IPS-18a (cell line): Measurements from ENCODE around the gene EPN2.

Experiments used
- H3K27ac ChIP-seq: one replicate; pipeline ENCODE4 v1.5.1; 2013; ENCODE audit warnings: low read length
- H3K27me3 ChIP-seq: one replicate; pipeline ENCODE4 v1.6.1; 2013; ENCODE audit warnings: mild to moderate bottlenecking, low read length; ENCODE audit not compliant: control insufficient read depth, insufficient read depth
- H3K36me3 ChIP-seq: one replicate; pipeline ENCODE4 v1.6.1; 2013; ENCODE audit warnings: low read depth, low read length; ENCODE audit not compliant: control insufficient read depth
- H3K4me1 ChIP-seq: one replicate; pipeline ENCODE4 v1.6.1; 2013; ENCODE audit warnings: low read depth, low read length; ENCODE audit not compliant: control insufficient read depth
- H3K4me3 ChIP-seq: one replicate; pipeline ENCODE4 v1.5.1; 2013; ENCODE audit warnings: low read length
- H3K9ac ChIP-seq: one replicate; pipeline ENCODE4 v1.6.1; 2013; ENCODE audit warnings: mild to moderate bottlenecking, low read length, moderate library complexity
- H3K9me3 ChIP-seq: one replicate; pipeline ENCODE4 v1.6.1; 2013; ENCODE audit warnings: low read depth, low read length; ENCODE audit not compliant: control insufficient read depth

EPN2 gene

GRCh38 chr17:19307521-19307920, 70.4 kb downstream of the EPN2 start:
- H3K27me3 ChIP-seq, result no peaks in the 10 kb centered on the region
- peaks cover 11% of the 10 kb centered on the region for H3K36me3 ChIP-seq
- no peak overlapping the region for H3K27ac ChIP-seq
- no peaks in the 10 kb centered on the region for H3K9me3 ChIP-seq
- no peak overlapping the region for H3K9ac ChIP-seq
- H3K4me3 ChIP-seq, result no peak overlapping the region
- H3K4me1 ChIP-seq, result no peaks in the 10 kb centered on the region

DNA sequence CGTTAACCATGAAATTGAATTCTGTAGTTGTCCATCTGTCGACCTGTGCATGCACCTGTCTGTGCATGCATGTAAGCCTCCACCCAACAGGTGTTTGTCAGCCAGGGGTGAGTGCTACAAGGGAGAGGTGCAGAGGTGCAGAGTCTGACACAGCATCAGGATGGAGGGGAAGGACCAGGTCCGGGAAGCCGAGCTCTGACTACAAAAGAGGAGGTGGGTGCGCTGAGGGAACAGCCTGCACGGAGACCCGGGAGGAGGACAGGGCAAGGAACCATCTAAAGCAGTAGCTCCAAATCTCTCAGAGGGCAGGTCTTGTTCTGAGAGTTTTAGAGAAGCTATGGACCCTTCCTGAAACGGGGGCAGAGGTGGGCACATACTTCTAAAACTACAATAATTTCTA, 71.2 kb downstream of the EPN2 start:
- H3K4me3 ChIP-seq, result no peak overlapping the region
- H3K27ac ChIP-seq, result no peak overlapping the region
- no peaks in the 10 kb centered on the region for H3K27me3 ChIP-seq
- H3K9ac ChIP-seq, result no peak overlapping the region
- peaks cover 12% of the 10 kb centered on the region for H3K36me3 ChIP-seq
- no peaks in the 10 kb centered on the region for H3K9me3 ChIP-seq
- H3K4me1 ChIP-seq, result no peaks in the 10 kb centered on the region

DNA sequence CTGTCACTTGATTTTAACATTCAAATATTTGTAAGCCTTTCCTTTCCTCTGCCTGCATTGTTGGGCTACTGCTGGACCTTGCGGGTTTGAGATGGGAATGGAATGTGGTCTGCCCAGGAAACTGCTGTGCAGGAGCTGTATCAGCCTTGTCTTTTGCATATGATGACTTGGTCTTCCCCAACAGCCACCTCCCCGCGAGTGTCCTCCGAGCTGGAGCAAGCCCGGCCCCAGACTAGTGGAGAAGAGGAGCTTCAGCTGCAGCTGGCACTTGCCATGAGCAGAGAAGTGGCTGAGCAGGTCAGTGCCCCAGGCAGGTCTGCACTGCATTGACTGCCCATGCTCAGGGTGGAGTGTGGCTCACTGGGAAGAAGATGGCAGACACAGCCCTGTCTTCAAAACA, 72.5 kb downstream of the EPN2 start:
- Histone ChIP-seq H3K27ac (no peak overlapping the region), H3K27me3 (no peaks in the 10 kb centered on the region), H3K4me3 (no peak overlapping the region), H3K9ac (no peak overlapping the region), H3K4me1 (no peaks in the 10 kb centered on the region), H3K36me3 (peaks cover 12% of the 10 kb centered on the region), H3K9me3 (no peaks in the 10 kb centered on the region)

GRCh38 chr17:19310151-19310550, 73.0 kb downstream of the EPN2 start:
- H3K27ac ChIP-seq, result no peak overlapping the region
- H3K27me3 ChIP-seq, result no peaks in the 10 kb centered on the region
- H3K36me3 ChIP-seq, result peaks cover 12% of the 10 kb centered on the region
- H3K4me3 ChIP-seq, result no peak overlapping the region
- no peaks in the 10 kb centered on the region for H3K9me3 ChIP-seq
- H3K4me1 ChIP-seq, result no peaks in the 10 kb centered on the region
- H3K9ac ChIP-seq, result no peak overlapping the region

DNA sequence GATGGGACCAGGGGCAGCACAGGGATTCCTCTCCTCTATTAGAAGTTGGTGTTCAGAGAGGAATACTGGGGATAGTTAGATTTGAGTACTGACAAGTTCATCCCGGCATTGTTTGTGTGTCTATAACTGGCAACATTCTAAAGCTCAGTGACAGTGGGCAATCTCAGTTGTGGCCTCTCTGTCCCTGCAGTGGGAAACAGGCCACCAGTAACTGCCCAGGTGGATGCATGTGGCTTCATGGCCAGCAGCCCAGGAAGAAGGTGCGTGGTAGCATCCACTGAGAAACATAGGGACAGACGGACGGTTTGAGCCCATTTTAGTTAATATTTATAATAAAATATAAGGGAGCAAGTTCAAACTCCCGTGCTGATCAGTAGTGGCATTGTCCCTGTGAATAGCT, 73.8 kb downstream of the EPN2 start:
- Histone ChIP-seq H3K4me1 (no peaks in the 10 kb centered on the region), H3K9ac (no peak overlapping the region), H3K27me3 (no peaks in the 10 kb centered on the region), H3K36me3 (peaks cover 16% of the 10 kb centered on the region), H3K4me3 (no peak overlapping the region), H3K9me3 (no peaks in the 10 kb centered on the region), H3K27ac (no peak overlapping the region)

GRCh38 chr17:19311421-19312215, 74.5 kb downstream of the EPN2 start:
- Histone ChIP-seq H3K4me1 (peaks cover 6% of the 10 kb centered on the region), H3K36me3 (peaks cover 17% of the 10 kb centered on the region), H3K27me3 (no peaks in the 10 kb centered on the region), H3K4me3 (no peak overlapping the region), H3K27ac (no peak overlapping the region), H3K9me3 (no peaks in the 10 kb centered on the region), H3K9ac (no peak overlapping the region)

- no peaks in the 10 kb centered on the region for H3K27me3 ChIP-seq
- peaks cover 17% of the 10 kb centered on the region for H3K36me3 ChIP-seq
- no peaks in the 10 kb centered on the region for H3K9me3 ChIP-seq
Observed at GRCh38 chr17:19312406-19312805, 75.2 kb downstream of the EPN2 start.

DNA sequence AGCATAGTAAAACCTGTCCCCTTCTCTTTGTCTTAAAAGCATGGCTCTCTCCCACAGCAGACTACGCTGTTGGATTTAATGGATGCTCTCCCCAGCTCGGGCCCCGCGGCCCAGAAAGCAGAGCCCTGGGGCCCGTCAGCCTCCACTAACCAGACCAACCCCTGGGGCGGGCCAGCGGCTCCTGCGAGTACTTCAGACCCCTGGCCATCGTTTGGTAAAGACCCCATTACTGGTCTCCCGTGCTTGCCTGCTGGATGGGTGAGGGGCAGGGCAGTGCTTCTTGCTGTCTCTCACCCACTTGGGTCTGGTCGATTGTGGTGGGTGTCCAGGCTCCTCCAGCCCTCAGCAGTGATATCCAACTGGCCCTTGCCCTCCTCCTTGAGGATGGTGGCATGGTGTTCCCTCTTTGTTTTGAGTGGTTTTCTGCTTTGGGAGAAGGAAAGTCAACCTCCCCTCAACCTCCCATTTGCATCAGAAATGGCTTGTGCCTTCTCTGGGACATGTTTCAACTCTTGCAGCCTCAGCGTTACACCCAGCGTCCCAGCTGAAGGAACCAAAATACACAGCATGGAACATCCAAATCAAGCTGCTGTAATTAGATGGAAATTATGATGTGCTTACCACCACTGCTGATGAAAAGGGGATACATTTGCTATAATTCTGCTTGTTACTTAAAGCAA, 76.0 kb downstream of the EPN2 start:
- peaks cover 17% of the 10 kb centered on the region for H3K36me3 ChIP-seq
- H3K27me3 ChIP-seq, result no peaks in the 10 kb centered on the region
- H3K27ac ChIP-seq, result no peak overlapping the region
- peaks cover 20% of the 10 kb centered on the region for H3K4me1 ChIP-seq
- H3K4me3 ChIP-seq, result no peak overlapping the region
- H3K9me3 ChIP-seq, result no peaks in the 10 kb centered on the region
- no peak overlapping the region for H3K9ac ChIP-seq

More at GRCh38 chr17:19312406-19312805, 75.2 kb downstream of the EPN2 start:
- Histone ChIP-seq H3K4me1 (peaks cover 12% of the 10 kb centered on the region), H3K9ac (no peak overlapping the region), H3K27ac (no peak overlapping the region), H3K4me3 (no peak overlapping the region)

GRCh38 chr17:19313746-19314651, 76.8 kb downstream of the EPN2 start:
- Histone ChIP-seq H3K4me1 (peaks cover 20% of the 10 kb centered on the region), H3K27me3 (no peaks in the 10 kb centered on the region), H3K4me3 (no peak overlapping the region), H3K9ac (no peak overlapping the region), H3K36me3 (peaks cover 17% of the 10 kb centered on the region), H3K9me3 (no peaks in the 10 kb centered on the region), H3K27ac (no peak overlapping the region)

GRCh38 chr17:19315104-19315503, 77.9 kb downstream of the EPN2 start:
- H3K4me3 ChIP-seq, result no peak overlapping the region
- H3K27ac ChIP-seq, result no peak overlapping the region
- no peak overlapping the region for H3K9ac ChIP-seq
- no peaks in the 10 kb centered on the region for H3K9me3 ChIP-seq
- H3K36me3 ChIP-seq, result peaks cover 17% of the 10 kb centered on the region
- peaks cover 20% of the 10 kb centered on the region for H3K4me1 ChIP-seq
- no peaks in the 10 kb centered on the region for H3K27me3 ChIP-seq

GRCh38 chr17:19316761-19317358, 79.7 kb downstream of the EPN2 start:
- H3K36me3 ChIP-seq, result peaks cover 13% of the 10 kb centered on the region
- H3K27me3 ChIP-seq, result no peaks in the 10 kb centered on the region
- no peak overlapping the region for H3K4me3 ChIP-seq
- H3K27ac ChIP-seq, result no peak overlapping the region
- peaks cover 20% of the 10 kb centered on the region for H3K4me1 ChIP-seq
- H3K9me3 ChIP-seq, result no peaks in the 10 kb centered on the region
- H3K9ac ChIP-seq, result no peak overlapping the region
